Measurements from ENCODE around the gene PDE10A.
"Not testable (repeated sequence)": the region's sequence is repeated elsewhere in the genome, so short reads cannot be mapped to it uniquely, and the experiment has no call there.

The PDE10A gene

GRCh38 chr6:165551828-165552227 is 111.2 kb downstream of the PDE10A start:
- no peak for DNase-seq (ENCODE audit: low read depth)

- DNase-seq (ENCODE audit: low read depth): no peak
Observed at GRCh38 chr6:165548450-165548849, 114.6 kb downstream of the PDE10A start.

DNA sequence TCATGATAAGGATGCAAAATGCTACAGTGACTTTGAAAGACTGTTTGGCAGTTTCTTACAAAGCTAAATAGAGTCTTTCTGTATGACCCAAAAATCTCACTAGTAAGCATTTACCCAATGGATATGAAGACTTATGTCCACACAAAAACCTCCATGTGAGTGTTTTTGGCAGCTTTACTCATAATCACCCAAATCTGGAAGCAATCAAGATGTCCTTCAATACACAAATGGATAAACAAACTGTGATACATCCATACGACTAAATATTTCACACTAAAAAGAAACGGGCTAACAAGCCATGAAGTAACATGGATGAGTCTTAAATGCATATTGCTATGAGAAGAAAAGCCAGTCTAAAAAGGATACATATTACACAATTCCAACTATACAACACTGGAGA is 117.2 kb downstream of the PDE10A start:
- no peak for DNase-seq (ENCODE audit: low read depth)

DNA sequence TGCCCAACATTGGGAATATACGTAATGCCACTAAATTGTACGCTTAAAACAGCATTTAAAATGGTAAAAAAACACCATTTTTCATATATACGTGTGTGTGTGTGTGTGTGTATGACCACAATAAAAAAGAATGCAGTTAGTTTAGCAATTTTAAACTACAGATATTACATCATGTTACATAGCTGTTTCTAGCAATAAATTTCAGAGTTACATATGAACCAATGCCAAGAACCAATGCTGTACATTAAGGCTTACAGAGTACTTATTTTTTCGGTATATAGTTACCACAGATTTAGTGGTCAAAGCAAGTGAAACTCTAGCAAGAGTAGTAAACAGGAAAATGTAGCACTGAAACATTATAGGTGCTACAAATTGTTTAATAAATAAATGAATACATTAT is 119.3 kb downstream of the PDE10A start:
- no peak for DNase-seq (ENCODE audit: low read depth)

DNA sequence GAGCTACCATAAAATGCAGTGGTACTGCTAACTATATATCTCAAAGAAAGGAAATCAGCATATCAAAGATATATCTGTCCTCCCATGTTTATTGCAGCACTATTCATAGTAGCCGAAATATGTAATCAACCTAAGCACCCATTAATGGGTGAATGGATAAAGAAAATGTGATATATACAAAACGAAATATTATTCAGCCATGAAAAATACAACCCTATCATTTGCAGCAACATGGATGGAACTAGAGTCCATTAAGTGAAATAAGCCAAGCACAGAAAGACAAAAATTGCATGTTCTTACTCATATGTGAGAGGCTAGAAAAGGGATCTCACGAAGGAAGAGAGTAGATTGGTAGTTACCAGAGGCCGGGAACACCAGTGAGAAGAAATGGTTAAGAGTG is 126.1 kb downstream of the PDE10A start:
- DNase-seq (ENCODE audit: low read depth): no peak

DNA sequence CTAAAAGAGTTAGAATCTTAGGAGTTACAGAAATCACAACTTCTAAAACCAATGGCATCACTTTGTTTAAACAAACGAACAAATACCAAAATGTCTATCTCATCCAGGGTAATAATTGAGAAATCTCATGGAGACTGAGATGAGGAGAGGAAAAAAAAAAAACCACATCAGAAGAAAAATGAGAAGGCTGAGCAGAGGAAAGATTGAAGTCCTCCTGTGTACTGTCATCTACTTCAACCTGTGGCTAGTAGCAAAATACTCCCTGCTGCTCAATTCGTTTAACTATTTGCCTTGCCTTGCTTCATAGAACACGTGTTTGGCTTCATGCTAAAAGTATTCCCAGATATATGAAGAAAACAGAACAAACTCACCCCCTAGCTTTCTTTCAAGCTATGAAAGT is 143.7 kb downstream of the PDE10A start:
- DNase-seq (ENCODE audit: low read depth): no peak

- no peak for DNase-seq (ENCODE audit: low read depth)
Observed at GRCh38 chr6:165515963-165516624, 146.9 kb downstream of the PDE10A start.

- no peak for DNase-seq (ENCODE audit: low read depth)
Observed at GRCh38 chr6:165514621-165515020, 148.4 kb downstream of the PDE10A start.

GRCh38 chr6:165511807-165512206 is 151.2 kb downstream of the PDE10A start:
- no peak for DNase-seq (ENCODE audit: low read depth)

- no peak for DNase-seq (ENCODE audit: low read depth)
Observed at GRCh38 chr6:165508321-165508869, 154.6 kb downstream of the PDE10A start.

DNA sequence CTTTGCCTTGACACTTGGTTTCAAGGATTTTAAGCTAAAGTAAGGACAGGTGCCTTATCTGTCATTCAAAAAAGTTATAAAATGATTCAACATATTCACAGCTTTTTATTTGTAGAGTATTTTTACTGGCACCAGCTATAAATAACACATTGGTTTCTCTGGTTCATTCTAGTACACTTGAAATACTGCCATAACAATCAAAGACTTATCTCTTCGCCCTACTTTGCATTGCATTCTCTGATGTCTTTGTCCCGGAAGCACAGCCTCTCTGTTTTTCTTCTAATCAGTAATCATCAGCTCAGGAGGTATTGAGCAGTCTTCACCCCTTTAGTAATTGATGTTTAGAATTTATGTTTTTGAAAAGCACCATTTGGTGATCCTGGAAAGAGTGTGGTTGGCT is 156.4 kb downstream of the PDE10A start:
- no peak for DNase-seq (ENCODE audit: low read depth)

GRCh38 chr6:165500214-165500907 is 162.7 kb downstream of the PDE10A start:
- DNase-seq (ENCODE audit: low read depth): not testable (repeated sequence)

DNA sequence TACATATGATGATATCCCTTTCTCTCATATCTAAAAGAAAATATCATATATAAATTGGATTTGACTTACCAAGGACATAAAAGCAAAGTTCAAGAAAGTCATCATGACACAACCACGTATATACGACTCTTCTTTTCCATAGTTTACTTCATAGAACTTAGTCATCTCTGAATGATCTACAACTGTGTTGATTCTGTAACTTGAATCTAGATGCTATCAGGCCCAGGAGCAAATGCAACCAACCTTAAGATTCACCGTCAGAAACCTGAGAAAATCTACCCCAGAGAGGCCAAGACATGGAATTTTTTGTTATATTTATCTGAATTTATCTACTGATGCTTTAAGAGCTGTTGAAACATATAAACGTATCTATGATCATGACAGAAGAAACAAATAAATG is 165.6 kb downstream of the PDE10A start:
- DNase-seq (ENCODE audit: low read depth): no peak

- DNase-seq (ENCODE audit: low read depth): no peak
Observed at GRCh38 chr6:165488624-165489295, 174.3 kb downstream of the PDE10A start.

- no peak for DNase-seq (ENCODE audit: low read depth)
Observed at GRCh38 chr6:165487950-165488349, 175.1 kb downstream of the PDE10A start.

GRCh38 chr6:165487347-165487746 is 175.7 kb downstream of the PDE10A start:
- no peak for DNase-seq (ENCODE audit: low read depth)

DNA sequence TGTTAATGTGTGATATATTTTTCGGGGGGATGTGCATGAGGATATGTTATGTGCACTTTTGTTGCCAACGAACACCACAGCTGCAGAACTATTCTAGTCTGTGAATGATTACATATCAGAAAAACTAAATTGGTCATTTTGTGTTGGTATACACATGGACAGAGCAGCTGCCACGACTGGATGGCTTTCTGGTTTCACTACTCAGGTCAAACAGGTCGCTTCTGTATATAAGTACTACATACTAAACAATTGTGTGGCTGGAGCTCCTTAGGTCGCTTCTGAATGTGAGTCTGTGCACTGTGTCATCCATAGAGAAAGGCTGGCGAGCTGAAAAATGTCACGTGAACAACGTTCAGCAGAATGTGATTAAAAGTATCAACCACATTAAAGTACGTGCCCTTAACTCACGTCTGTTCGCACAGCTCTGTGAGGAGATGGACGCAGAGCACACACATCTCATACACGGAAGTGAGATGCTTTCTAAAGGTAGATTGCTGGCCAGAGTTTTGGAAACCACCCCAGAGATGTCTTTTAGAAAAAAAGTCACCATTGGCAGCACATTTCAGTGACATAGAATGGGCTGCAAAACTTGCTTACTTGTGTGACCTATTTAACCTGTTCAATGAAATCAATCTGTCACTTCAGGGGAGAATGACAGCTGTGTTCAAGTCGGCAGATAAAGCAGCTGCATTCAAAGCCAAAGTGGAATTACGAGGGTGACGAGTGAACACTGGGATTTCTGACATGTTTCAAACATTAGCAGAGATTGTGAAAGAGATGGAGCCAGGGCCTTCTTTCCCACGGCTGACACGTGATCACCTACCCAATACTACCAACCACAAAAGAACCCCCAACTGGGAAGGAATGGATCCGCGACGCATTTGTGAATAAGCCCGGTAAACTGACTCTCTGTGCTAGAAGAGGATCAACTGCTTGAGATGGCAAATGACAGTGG is 176.6 kb downstream of the PDE10A start:
- no peak for DNase-seq (ENCODE audit: low read depth)

GRCh38 chr6:165484178-165484889 is 178.7 kb downstream of the PDE10A start:
- DNase-seq (ENCODE audit: low read depth): no peak

GRCh38 chr6:165481921-165482320 is 181.1 kb downstream of the PDE10A start:
- no peak for DNase-seq (ENCODE audit: low read depth)

- no peak for DNase-seq (ENCODE audit: low read depth)
Observed at GRCh38 chr6:165480916-165481315, 182.1 kb downstream of the PDE10A start.

DNA sequence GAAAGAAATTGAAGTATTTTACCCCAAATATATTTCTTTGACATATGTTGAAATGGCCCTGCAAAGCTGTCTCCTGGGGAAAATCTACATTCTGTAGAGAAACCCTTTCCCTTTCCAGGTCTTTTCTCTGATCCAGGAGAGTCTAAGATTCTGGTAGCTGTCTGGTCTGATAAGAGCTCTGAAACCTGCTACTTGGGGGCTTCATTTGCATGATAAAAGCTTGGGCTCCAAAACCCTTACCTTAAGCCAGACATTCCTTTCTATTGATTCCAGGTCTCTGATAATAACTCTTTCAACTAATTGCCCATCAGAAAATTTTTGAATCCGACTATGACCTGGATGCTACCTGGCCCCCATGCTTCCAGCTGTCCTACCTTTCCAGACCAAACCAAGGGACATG is 184.5 kb downstream of the PDE10A start:
- no peak for DNase-seq (ENCODE audit: low read depth)

Measured in T-helper 22 cell (primary cell).